GM12878 (cell line): ENCODE results near the gene CCDC106. TPM values are rescaled to one million over a fixed set of nuclear protein-coding genes. Genes with fewer than 3 reads are reported as not detected.

ENCODE experiments used
- ASH2L ChIP-seq: fragments of 300-600, 200-600 bp; sonication (generic); IDR thresholded peaks from 2 replicates; pipeline ENCODE4 v1.6.1; 2017; ENCODE audit warnings: low read depth, mild to moderate bottlenecking, borderline replicate concordance
- ATF3 ChIP-seq: IDR thresholded peaks from 2 replicates; pipeline ENCODE4 v1.6.1; 2011; ENCODE audit warnings: low read depth, mild to moderate bottlenecking, low read length, moderate library complexity, borderline replicate concordance; ENCODE audit errors: extremely low read depth
- CHD2 ChIP-seq: IDR thresholded peaks from 2 replicates; pipeline ENCODE4 v1.6.1; 2011; ENCODE audit warnings: low read depth, low read length, improper control_type of control experiment, borderline replicate concordance
- CHD4 ChIP-seq: fragments of 200-600 bp; sonication (generic); IDR thresholded peaks from 2 replicates; pipeline ENCODE4 v1.6.1; 2016; ENCODE audit warnings: mild to moderate bottlenecking
- CREB1 ChIP-seq: IDR thresholded peaks from 2 replicates; pipeline ENCODE4 v1.6.1; 2012; ENCODE audit warnings: low read depth, mild to moderate bottlenecking, inconsistent platforms
- CREM ChIP-seq: IDR thresholded peaks from 2 replicates; pipeline ENCODE4 v1.6.1; 2014; ENCODE audit warnings: antibody characterized with exemption, low read depth
- E4F1 ChIP-seq: fragments of 450-650 bp; IDR thresholded peaks from 2 replicates; pipeline ENCODE4 v1.6.1; 2018; ENCODE audit warnings: borderline replicate concordance, mild to moderate bottlenecking; ENCODE audit not compliant: partially characterized antibody
- ESRRA ChIP-seq: IDR thresholded peaks from 2 replicates; pipeline ENCODE4 v1.6.1; 2012; ENCODE audit warnings: mild to moderate bottlenecking, low read length, improper control_type of control experiment
- ETV6 ChIP-seq, 2 experiments: fragments of 450-650 bp in 1 of 2; IDR thresholded peaks in 1 of 2; conservative IDR thresholded peaks in 1 of 2; 2 replicates each; pipeline ENCODE4 v1.6.1; 2014; ENCODE audit warnings: antibody characterized with exemption in 1 of 2, borderline replicate concordance in 1 of 2, low read depth in 1 of 2, mild to moderate bottlenecking in 1 of 2, moderate library complexity in 1 of 2
- FOXM1 ChIP-seq: IDR thresholded peaks from 2 replicates; pipeline ENCODE4 v1.6.1; 2012; ENCODE audit warnings: low read depth, mild to moderate bottlenecking, inconsistent platforms, low read length, moderate library complexity
- HDAC6 ChIP-seq: fragments of 200-600 bp; sonication (generic); IDR thresholded peaks from one replicate; pipeline ENCODE4 v1.8.0; 2017; ENCODE audit warnings: antibody characterized with exemption; ENCODE audit not compliant: unreplicated experiment
- KLF5 ChIP-seq: fragments of 450-650 bp; IDR thresholded peaks from 2 replicates; pipeline ENCODE4 v1.6.1; 2014; ENCODE audit warnings: mild to moderate bottlenecking; ENCODE audit not compliant: partially characterized antibody
- MYC ChIP-seq: IDR thresholded peaks from 2 replicates; pipeline ENCODE4 v1.6.1; 2011; ENCODE audit warnings: mild to moderate bottlenecking, low read length, moderate library complexity, inconsistent platforms; ENCODE audit not compliant: insufficient read depth, insufficient replicate concordance, insufficient read length, severe bottlenecking
- NR2C1 ChIP-seq: fragments of 450-650 bp; IDR thresholded peaks from 2 replicates; pipeline ENCODE4 v1.6.1; 2017; ENCODE audit warnings: antibody characterized with exemption, mild to moderate bottlenecking, moderate library complexity
- POLR2A ChIP-seq: IDR thresholded peaks from 2 replicates; pipeline ENCODE4 v1.6.1; 2011; ENCODE audit warnings: low read depth, mild to moderate bottlenecking, low read length
- RBBP5 ChIP-seq: fragments of 200-600 bp; sonication (generic); conservative IDR thresholded peaks from 2 replicates; pipeline ENCODE4 v1.6.1; 2016
- RELA ChIP-seq: fragments of 450-650 bp; IDR thresholded peaks from 2 replicates; pipeline ENCODE4 v1.8.0; 2014; ENCODE audit warnings: borderline replicate concordance; ENCODE audit not compliant: partially characterized antibody
- STAT1 ChIP-seq: fragments of 450-650 bp; conservative IDR thresholded peaks from 2 replicates; pipeline ENCODE4 v1.6.1; 2014; ENCODE audit warnings: antibody characterized with exemption, mild to moderate bottlenecking
- SUZ12 ChIP-seq: fragments of 200-600 bp; sonication (generic); IDR thresholded peaks from one replicate; pipeline ENCODE4 v1.6.1; 2018; ENCODE audit warnings: antibody characterized with exemption, mild to moderate bottlenecking; ENCODE audit not compliant: unreplicated experiment
- YY1 ChIP-seq: IDR thresholded peaks from 2 replicates; pipeline ENCODE4 v1.6.1; 2011; ENCODE audit warnings: low read depth, mild to moderate bottlenecking, low read length
- polyA plus RNA-seq, 11 experiments: library from polyadenylated mRNA; depleted of rRNA in 4 of 11; unstranded in 6 of 11; stranded (reverse) in 5 of 11; fragments of >200 nt; fragmentation: Nextera tagmentation in 4 of 11; fragmentation: Illumina TruSeq in 1 of 11; extraction: Ambion mirVana in 4 of 11; extraction: Trizol in 1 of 11; gene quantifications; 1 replicate in 1 of 11; 2 replicates in 10 of 11; pipeline versions ENCODE4 v1.2.1 to v1.2.3, GENCODE V29; 2011 to 2016; ENCODE audit warnings: inconsistent platforms in 2 of 11, missing spikeins in 2 of 11, low read depth in 1 of 11
- total RNA-seq, 4 experiments: library from RNA; depleted of rRNA in 3 of 4; stranded (reverse); fragments of >200 nt in 3 of 4; fragmentation: Illumina TruSeq in 1 of 4; extraction: Trizol in 1 of 4; gene quantifications; 2 replicates each; pipeline versions ENCODE4 v1.2.1 to v1.2.3, GENCODE V29; 2013 to 2021
- TF ChIP-seq, protein P1 (sequence below): fragments of 450-650 bp; IDR thresholded peaks from 2 replicates; pipeline ENCODE4 v1.6.1; 2016; ENCODE audit warnings: mild to moderate bottlenecking
- TF ChIP-seq, protein P2 (sequence below), 3 experiments: IDR thresholded peaks in 2 of 3; conservative IDR thresholded peaks in 1 of 3; 2 replicates each; pipeline ENCODE4 v1.5.1; 2011; ENCODE audit warnings: low read depth in 3 of 3, low read length in 3 of 3, mild to moderate bottlenecking in 3 of 3, control low read depth in 2 of 3, moderate library complexity in 2 of 3, inconsistent platforms in 1 of 3, mixed read lengths in 1 of 3; ENCODE audit not compliant: control insufficient read depth in 2 of 3, insufficient read depth in 1 of 3; ENCODE audit errors: extremely low read depth in 1 of 3

Gene CCDC106
- total and polyA plus RNA-seq, 10 of the 15 experiments (the other 5 are each of a cell fraction or from before 2014, with no cell fraction given): 0.04 to 35.9 (median 19.8) TPM

GRCh38 chr19:55674841-55675660 lies 27.0 kb downstream of the CCDC106 start, which contains the start of gene EPN1 (continued):
- TF ChIP-seq, protein P1, sequence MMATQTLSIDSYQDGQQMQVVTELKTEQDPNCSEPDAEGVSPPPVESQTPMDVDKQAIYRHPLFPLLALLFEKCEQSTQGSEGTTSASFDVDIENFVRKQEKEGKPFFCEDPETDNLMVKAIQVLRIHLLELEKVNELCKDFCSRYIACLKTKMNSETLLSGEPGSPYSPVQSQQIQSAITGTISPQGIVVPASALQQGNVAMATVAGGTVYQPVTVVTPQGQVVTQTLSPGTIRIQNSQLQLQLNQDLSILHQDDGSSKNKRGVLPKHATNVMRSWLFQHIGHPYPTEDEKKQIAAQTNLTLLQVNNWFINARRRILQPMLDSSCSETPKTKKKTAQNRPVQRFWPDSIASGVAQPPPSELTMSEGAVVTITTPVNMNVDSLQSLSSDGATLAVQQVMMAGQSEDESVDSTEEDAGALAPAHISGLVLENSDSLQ: peak; percentile 54
- TF ChIP-seq CHD4: no peak
- no peak for TF ChIP-seq RBBP5
- peak; percentile 70 for TF ChIP-seq KLF5
- peak; percentile 78; the same call in 1 of the 2 replicates for TF ChIP-seq YY1
- no peak for TF ChIP-seq MYC
- TF ChIP-seq ASH2L: no peak
- TF ChIP-seq CREM: peak; percentile 97
- TF ChIP-seq HDAC6: no peak
- TF ChIP-seq SUZ12: no peak
- TF ChIP-seq POLR2A: peak; percentile 72
- peak in 1 of 2 experiments; percentile 86; a peak in 2 of 4 replicates for TF ChIP-seq ETV6 (conservative IDR thresholded peaks at IDR 0.05 in 1 of 2, IDR thresholded peaks at IDR 0.05 in 1 of 2; ENCODE audit: borderline replicate concordance in 1 of 2, low read depth in 1 of 2)
- TF ChIP-seq NR2C1: peak; percentile 88
- 0 out of 2 replicates have a peak, but pooled peaks have one; percentile 20 for TF ChIP-seq ESRRA
- TF ChIP-seq RELA: no peak
- TF ChIP-seq, protein P2, sequence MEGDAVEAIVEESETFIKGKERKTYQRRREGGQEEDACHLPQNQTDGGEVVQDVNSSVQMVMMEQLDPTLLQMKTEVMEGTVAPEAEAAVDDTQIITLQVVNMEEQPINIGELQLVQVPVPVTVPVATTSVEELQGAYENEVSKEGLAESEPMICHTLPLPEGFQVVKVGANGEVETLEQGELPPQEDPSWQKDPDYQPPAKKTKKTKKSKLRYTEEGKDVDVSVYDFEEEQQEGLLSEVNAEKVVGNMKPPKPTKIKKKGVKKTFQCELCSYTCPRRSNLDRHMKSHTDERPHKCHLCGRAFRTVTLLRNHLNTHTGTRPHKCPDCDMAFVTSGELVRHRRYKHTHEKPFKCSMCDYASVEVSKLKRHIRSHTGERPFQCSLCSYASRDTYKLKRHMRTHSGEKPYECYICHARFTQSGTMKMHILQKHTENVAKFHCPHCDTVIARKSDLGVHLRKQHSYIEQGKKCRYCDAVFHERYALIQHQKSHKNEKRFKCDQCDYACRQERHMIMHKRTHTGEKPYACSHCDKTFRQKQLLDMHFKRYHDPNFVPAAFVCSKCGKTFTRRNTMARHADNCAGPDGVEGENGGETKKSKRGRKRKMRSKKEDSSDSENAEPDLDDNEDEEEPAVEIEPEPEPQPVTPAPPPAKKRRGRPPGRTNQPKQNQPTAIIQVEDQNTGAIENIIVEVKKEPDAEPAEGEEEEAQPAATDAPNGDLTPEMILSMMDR (IDR thresholded peaks at IDR 0.05 in 2 of 3, conservative IDR thresholded peaks at IDR 0.05 in 1 of 3; ENCODE audit: control insufficient read depth in 2 of 3, extremely low read depth in 1 of 3, insufficient read depth in 1 of 3, low read depth in 3 of 3, low read length in 3 of 3): no peak
- peak; percentile 64 for TF ChIP-seq E4F1
- TF ChIP-seq STAT1: 0 out of 2 replicates have a peak, but pooled peaks have one; percentile 52
- TF ChIP-seq CREB1: peak; percentile 95
- no peak for TF ChIP-seq FOXM1
- TF ChIP-seq ATF3: no peak
- peak; percentile 83 for TF ChIP-seq CHD2
